Measurements from ENCODE around the gene EIF2B2.
"Not testable (repeated sequence)": the region's sequence is repeated elsewhere in the genome, so short reads cannot be mapped to it uniquely, and the experiment has no call there.

EIF2B2 gene

DNA sequence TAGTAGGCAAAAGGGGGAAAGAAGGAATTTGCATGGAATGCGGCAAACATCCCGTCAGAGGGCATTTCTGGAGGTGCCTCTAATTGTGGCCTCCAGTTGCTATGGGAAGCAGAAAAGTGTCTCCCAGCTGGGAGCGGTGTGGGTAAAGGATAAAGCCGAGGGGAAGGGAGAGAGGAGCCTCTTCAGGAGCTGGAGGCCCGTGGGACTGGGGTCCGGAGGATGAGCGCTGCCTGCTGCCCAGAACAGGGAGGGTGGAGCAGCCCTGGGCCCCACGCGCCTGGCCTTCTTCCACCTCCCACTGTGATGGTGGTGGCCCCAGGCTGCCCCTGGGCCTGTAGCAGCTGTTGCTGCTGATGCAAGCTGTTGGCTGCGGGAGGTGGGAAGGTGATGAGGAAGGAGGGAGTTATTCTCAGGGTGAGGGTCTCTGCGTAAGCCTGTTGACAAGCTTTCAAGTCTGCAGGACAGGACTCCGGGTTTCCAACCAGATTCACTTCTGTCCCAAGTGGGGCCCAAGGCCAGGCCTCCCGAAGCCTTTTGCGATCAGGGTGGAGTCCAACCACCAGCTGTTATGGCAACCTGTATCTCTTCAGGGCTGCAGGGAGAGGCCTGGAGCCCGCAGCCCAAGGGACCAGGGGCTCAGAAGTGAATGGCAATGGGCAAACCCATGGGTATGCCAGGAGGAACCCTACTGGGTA, 28.2 kb upstream of the EIF2B2 start:
- DNase-seq: no peak

DNA sequence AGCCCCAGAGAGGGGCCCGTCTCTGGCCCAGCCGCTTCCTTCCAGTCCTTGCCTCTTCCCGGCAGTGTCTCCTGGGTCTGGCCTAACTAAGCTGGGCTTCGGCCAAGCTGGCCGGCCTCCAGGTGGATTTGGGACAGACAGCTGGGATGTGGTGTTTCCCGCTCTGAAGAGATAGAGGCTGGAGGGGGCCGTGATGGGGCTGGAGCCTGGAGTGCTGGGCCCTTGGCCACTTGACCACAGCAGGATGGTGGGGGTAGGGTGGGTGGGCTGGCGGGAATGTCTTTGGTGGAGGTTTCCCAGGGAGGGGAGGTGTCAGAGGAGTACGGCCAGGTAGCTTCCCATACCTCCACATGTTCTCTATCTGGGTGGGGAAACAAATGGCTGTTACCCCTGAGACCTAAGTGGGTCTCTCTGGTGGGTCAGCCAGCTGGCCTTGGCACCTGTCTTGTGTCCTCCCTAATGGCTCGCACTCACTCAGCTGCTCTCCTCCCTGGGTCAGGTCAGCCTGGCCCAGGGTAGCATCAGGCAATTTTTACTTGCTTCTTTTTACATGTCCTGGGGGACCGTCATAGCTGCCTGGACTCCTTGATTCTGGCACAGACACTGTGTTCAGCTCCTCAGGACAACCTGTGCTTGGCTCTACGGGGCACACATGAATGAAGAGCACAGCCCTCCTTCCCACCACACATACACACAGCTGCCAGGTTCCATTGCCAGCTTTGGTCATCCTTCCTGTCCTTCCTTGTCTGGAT, 27.5 kb upstream of the EIF2B2 start:
- no peak for DNase-seq

DNA sequence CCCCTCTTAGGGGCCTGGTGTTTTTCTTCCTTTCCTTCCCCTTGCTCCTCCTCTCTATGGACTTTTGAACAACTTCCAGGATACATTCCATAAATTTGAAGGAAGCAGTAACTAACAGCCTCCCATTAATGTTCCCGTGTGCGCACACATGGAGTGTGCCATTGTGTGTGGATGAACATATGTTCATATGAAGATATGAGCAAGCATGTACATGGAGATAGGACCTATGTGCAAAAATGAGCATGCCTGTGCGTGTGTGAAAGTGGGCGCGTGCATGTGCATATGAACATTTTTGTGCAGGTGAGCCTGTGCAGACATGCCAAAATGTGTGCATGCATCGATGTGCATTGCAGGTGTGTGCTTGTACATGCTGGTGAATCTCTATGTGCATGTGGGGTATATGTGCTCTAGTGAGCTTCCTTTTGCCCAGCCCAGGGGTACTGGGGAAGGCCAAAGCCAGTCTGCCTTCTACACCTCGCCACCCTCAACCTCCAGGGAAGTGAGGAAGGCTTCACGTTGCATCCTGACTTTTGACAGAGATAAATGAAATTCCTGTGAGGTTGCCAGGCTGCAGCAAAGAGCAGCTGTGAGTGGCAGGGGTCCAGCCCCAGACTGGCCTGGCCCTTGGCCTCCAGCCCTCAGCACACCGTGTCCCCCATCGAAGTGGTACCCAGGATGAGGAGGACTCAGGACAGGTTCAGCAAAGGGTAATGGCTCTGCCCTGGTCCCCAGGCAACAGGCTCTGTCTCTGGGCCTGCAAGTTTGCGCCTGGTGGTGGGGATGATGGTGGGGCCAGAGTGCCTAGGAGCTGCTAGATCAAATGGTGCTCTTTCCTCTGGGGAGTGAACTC, 26.2 kb upstream of the EIF2B2 start:
- no peak for DNase-seq

DNA sequence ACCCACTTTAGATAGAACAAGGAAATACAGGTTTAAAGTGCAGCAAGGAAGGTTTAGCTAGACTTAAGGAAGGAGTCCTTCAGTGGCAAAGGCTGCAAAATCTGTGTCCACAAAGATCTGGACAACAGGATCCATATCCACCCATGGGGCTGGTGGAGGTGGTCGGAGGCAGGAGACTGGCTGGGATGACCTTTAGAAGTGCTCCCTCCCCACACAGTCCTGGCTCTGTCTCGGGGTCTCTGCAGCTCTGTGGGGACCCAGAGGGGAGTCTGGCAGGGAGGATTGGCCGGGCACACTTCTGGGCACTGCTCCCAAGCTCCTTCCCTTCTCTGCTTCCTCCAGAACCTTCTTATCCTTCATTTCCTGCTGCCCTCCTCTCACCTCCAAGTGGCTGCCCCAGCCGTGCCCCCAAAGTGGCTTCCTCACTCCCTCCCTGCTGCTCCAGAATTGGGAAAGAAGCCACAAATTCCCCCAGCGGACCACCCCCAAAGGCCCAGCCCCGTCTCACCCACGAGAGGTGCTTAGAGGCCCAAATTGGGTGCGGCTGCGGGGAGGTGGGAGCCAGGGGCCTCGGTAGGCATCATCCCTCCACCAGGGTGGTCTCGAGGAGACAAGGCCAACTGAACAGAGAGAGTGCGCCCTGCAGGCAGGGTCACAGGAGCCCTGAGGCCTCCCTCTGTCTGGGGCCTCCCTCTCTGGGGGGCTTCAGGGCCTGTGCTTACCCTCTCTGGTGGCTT, 25.4 kb upstream of the EIF2B2 start:
- no peak for DNase-seq

DNA sequence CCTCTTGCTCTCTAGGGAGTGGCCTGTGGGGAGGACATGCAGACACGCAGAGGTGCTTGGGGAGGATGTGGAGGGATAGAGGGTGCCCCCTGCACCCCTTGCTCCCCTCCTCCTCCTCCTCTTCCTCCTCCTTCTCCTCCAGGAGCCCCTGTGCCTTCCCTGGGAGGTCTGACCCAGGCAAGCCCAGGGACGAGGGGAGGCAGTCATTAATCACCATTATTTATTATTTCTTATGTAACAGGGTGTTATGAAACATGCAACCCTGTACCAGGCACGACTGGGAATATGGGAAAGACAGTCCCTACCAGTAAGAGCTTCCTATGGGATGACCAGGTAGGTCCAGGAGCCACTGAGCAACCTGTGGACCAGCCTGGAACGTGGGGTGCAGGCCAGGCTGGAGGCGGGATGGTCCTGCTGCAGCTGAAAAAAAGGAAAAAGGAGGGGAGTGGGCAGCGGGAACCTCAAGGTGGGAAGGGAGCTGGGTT, 24.8 kb upstream of the EIF2B2 start:
- DNase-seq: no peak

DNA sequence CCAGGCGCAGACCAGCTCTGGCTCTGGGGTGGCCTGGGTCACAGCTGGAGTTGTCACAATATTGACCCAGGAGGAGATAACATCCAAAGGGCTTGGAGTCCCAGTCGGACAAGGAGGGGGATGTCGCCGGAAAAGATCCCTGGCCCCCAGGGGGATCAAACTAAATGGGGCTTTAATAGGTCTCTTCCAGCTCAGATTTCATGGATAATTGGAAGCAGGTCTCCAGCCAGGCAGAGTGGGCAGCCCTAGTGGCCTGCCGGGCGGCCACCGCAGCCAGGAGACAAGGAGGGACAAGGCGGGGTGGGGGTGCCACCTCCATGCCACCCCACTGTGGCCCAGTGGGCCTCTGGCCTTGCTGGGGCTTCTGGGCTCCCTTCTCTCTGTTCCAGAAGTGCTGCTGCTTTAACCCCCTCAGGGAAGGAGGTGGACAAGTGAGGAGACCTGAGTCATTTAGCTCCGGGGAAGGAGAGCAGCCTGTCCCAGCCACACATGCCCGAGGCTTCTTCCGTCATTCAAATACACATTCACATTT, 24.2 kb upstream of the EIF2B2 start:
- no peak for DNase-seq

DNA sequence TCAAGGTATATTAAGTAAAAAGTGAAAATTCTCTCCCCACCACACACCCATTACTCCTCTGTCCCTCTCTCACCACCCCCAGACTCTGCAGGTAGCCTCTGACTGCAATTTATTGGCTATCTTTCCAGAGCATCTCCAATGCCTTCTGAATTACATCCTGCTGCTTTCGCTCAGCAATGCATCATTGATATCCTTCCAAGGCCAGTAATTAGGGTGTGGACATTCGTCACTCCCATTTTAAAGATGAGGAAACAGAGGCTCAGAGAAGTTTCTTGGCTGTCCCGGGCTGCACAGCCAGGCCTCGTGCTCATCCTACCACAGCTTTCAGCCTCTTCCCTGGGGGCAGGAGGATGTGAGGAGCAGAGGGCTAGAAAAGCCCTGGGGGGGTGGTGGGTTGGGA, 23.7 kb upstream of the EIF2B2 start:
- DNase-seq: no peak

DNA sequence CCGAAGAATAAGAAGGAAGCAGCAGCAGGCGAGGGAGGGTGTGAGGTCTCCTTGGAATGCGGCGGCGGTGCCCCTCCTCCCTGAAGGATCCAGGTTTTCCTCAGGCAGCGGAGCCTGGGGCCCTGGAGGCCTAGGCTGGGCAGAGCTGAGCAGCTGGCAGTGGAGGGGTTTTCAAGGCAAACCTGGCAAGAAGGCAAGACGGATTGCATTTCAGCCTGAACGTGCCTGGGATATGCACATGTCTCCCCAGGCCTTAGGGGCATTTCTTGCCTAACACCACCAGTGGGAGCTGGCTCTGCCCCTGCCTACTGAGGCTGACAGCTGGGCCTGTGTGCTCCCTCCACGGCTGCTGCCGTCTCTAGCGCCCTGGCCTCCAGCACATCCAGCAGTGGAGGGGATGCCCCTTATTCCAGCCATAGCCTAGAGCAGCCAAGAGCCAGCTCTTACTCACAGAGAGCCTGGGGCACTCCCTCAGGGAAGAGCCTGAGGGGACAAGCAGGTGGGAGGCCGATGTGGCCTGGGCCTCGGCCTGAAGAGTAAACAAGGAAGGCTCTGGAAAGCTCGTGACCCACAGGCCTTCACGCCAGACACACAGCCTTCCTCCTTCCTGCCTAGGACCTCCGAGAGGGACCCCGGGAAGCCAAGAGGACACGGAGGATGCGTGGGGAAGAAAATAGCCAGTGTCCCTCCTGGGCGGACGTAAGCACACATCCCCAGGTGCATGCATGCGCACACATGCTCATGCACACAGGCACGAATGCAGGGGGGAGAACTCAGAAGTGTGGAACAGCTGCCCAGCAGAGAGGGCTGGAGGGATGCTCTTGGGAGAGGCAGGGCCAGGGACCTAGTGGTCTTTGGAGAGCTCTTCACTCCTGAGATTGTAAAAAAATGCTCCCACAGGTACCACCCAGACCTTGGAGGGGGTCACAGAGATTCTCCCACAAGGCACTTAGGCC, 23.0 kb upstream of the EIF2B2 start:
- no peak for DNase-seq

DNA sequence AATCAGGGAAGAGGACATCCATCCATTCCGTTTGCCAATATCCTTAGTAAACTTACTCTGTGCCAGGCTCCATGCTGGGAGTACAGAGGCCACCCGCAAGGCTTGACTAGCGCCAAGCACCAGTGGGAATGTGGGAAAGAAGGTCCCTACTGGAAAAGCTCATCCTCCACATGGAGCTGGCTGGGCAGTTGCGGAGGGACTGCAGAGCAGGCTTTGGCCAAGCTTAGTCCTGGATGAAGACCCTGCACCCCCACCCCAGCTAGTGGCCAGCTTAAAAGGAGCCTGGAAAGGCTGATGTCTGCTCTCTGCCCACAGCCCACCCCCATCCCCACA, 22.4 kb upstream of the EIF2B2 start:
- DNase-seq: no peak

DNA sequence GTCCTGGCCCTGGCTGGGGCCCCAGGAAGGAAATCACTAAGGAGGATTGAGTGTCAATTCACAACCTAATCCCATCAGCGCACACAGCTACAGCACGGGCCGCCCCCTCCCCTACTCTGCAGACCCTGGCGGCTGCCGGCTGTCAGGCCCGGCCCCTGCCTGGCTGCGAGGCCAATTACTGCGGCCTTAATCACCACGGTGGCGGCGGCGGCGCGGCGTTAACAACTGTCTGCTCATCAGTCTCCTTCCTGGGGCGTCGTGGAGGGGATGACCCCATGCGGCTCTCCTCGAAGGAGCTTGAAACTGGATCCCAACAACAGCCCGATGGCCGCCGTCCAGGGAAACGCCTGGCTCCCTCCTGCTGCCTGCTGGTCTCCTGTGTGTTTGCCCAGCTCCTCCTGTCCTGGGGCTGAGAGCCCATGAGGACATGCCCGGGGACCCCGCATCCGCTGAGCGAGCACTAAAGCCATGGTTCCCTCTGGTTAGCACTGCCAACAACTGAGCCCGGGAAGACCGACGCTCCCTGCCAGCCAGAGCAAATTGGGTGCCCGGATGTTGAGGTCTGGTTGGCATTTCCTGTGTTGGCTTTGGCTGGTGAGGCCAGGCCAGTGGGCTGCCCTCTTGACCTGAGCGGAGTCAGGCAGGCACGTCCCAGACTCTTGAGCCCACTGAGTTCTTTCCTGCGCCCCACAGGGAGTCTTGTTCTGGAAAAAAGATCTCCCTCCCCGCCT, 21.8 kb upstream of the EIF2B2 start:
- no peak for DNase-seq

DNA sequence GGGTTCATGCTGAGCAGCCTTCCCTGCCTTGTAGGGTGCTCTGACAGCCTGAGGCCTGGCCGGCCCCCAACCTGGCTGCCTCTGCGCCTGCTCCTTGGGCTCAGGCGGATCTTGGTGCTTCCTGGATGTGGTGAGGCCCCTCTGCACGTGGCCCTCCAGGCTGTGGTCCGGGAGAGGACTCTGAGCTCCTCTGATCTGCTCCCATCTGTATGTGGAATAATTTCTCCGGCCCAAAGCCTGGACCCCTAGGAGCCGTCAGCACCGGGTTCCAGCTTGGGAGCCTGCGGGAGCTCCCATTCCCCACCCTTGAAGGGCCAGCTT, 21.3 kb upstream of the EIF2B2 start:
- DNase-seq: no peak

DNA sequence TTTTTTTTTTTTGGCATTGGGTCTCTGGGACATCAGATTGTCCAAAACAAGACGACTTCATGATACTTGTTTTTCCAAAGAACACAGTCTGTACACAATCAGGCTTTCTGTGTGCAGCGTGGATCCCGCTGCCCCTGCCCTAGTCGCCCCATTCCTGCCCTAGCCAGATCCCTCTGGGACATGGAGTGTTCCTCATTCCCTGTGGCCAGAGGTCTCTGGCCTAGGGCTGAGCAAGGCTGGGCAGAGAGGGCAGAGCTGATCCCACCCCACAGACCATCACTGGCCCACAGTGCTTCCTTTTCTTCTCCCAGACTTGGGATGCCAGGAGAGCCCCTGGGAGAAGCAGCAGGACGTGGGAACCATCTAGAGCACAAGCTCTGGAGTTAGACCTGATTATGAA, 20.9 kb upstream of the EIF2B2 start:
- DNase-seq: no peak

DNA sequence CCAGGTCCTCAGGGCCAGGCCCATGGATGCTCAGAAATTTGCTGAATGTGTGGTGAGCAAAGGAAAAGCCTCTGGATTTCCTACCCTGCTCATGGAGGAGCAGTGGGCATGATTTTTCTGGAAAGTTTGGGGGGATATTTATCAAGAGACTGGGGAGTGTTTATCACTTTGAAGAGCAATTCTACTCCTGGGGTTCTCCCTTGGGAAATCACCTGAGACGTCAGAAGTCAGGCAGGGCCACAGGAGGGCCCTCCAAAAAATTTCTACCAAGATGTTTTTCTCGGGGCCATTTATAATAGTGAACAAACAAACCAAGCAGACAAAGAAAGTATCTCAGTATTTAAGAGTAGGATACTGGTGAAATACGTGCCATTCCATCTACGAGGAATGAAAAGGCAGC, 20.1 kb upstream of the EIF2B2 start:
- DNase-seq: no peak

DNA sequence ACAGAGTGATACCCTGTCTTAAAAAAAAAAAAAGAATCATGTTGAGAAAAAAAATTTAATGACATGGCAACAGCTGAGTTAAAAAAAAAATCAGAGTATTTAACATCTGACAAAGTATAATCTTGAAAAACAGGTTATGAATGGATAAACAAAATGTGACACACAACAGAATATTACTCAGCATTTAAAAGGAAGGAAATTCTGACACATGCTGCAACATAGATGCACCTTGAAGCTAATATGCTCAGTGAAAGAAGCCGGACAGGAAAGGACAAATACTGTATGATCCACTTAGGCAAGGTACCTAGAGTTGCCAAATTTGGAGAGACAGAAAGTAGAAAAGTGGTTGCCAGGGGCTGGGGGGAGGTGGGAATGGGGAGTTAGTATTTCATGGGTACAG, 19.4 kb upstream of the EIF2B2 start:
- DNase-seq: no peak

DNA sequence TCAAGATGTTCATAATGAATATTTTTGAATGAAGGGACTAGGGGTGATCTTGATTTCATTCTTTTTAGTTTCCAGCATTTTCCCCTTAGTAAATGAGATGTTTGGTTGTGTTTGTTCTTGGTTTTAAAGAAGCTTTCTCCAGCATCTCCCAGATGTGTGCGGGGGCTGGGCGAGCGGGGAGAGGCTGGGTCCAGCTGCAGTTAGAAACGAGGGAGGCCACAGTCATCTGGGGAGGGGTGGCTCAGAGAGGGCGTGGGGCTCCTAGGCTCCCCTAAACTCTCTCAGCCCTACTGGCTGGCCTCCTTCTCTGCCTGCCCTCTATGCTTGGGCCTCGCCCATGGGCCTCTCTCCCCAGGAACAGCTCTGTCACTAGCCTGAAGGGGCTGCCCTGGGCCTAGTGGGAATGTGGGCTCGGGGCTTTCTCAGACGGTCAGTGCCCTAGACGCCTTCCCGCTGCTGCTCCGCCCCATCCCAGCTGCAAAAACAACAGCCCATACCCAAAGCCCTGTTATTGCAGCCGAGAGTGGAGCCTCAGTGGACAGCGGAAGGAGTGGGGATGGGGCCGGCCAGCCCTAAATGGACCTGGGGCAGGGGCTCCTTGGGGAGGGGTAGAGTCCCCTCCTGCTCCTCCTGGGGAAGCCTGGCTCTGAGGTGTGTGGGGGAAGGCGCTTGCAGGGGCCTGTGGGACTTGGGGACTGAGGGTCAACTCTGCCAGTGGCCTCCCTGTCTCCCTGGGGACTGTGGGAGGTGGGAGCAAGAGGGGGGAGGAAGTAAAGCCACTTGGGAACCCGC, 18.3 kb upstream of the EIF2B2 start:
- no peak for DNase-seq

DNA sequence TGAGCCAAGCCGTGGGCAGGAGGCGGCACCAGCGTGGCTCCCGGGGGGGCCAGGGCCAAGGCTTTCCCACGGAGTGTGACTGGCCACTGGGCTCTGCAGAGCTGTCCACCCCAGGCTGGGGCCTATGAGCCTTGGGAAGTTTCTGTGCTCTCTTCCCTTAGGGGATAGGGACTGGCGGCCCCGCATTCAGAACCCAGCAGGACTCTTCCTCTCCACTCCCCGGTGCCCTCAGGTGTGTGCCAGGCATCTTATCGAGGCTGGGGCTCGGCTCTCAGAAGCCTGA, 17.8 kb upstream of the EIF2B2 start:
- no peak for DNase-seq

DNA sequence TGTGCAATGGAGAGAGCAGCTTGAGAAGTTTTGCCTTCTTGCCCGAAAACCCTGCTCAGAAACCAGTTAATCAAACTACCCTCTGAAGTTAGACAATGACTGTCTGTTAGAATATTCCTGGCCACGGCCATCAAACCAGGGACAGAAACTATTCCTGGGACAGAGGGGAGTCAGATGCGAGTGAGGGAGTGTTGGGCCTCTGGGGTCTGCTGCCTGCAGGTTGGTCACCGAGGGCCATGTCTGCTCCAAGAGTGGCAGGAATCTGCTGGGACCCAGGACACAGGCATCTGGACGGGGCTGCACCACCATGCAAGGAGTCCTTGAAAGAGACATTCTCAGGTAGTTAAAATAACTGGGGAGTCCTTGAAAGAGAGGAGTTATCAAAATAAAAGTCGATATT, 16.9 kb upstream of the EIF2B2 start:
- no peak for DNase-seq

DNA sequence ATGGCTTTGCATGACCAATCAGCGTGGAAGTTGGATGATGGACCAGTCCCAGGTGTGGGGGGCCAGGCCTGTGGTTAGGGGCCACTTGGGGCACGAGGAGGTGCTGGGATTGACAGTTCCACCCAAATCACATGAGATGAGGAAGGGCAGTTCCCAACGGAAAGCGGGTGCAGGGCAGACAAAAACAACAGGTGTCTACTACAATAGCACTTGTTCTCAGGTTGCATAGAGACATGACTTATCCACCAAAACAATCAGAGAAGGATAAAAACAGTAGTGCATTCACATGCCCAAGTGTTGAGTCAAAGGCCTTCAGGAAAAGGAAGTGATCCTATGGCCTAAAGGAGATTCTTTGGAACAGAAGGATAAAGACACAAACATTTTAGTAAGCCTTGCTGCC, 14.6 kb upstream of the EIF2B2 start:
- no peak for DNase-seq

DNA sequence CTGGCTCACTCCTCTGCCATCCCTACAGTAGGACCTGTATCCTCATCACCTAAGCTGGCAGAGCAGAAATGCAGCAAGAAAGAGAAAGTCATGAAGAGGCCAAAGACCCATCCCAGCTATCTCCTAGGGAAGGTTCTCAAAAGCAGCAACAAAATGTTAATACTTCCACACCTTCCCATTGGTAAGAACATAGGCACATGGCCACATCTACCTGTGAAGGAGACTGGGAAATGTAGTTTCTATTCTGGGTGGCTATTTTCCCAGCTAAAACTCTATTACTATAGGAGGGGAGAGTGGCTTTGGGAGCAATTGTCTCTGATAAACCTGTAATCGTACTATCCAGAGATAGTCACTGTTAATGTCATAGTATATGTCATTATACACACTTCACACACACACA, 13.7 kb upstream of the EIF2B2 start:
- no peak for DNase-seq

DNA sequence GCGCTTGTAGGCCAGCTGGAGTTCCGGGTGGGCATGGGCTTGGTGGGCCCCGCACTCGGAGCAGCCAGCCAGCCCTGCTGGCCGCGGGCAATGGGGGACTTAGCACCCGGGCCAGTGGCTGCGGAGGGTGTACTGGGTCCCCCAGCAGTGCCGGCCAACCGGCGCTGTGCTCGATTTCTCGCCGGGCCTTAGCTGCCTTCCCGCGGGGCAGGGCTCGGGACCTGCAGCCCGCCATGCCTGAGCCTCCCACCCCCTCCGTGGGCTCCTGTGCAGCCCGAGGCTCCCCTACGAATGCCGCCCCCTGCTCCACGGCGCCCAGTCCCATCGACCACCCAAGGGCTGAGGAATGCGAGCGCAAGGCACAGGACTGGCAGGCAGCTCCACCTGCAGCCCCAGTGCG, 8.5 kb upstream of the EIF2B2 start:
- not testable (repeated sequence) for DNase-seq

DNA sequence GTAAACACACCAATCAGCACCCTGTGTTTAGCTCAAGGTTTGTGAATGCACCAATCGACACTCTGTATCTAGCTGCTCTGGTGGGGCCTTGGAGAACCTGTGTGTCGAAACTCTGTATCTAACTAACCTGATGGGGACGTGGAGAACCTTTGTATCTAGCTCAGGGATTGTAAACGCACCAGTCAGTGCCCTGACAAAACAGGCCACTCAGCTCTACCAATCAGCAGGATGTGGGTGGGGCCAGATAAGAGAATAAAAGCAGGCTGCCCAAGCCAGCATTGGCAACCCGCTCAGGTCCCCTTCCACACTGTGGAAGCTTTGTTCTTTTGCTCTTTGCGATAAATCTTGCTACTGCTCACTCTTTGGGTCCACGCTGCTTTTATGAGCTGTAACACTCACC, 6.9 kb upstream of the EIF2B2 start:
- DNase-seq: not testable (repeated sequence)
